ENCODE measurements around the gene ZNF675. TPM values are rescaled to one million over a fixed set of nuclear protein-coding genes. Genes with fewer than 3 reads are reported as not detected.

ZNF675 gene
- 3.9 and 6.3 TPM in 2 replicates for total RNA-seq

GRCh38 chr19:23686621-23687423 lies at the start of gene ZNF675:
TSS of gene ZNF675 (minus strand) at chr19:23687212. CDS start at chr19:23687033, 179 bp downstream.

Other genes with a start within 250 kb of the ZNF675 start
- 0.16 and 0.17 TPM in 2 replicates for gene ZNF681, start 71.7 kb upstream of the ZNF675 start, total RNA-seq
- gene ZNF726, start 227.7 kb upstream of the ZNF675 start, total RNA-seq, result 0.16 and 0.43 TPM in 2 replicates